Activated B cell treated with CpG ODN at 0.5 μM for 24 hours (primary cell): ENCODE results near the gene MLLT3. TPM values are rescaled to one million over a fixed set of nuclear protein-coding genes. Genes with fewer than 3 reads are reported as not detected.

Experiments used
- ATAC-seq: fragments of 200-7000 bp; cut with Tn5 transposase; one replicate; pipeline ENCODE4 v1.10.0; 2021; ENCODE audit warnings: low read depth, mild to moderate bottlenecking, moderate library complexity
- CTCF ChIA-PET: fragments of 350-600 bp; sonication (Branson Sonifier 250); formaldehyde crosslinking; loops from one replicate; lab custom pipeline; 2021; ENCODE audit warnings: antibody characterized with exemption; lab: Charles Lee
- POLR2A ChIA-PET: fragments of 350-600 bp; sonication (Branson Sonifier 250); formaldehyde crosslinking; loops from one replicate; lab custom pipeline; 2021; ENCODE audit warnings: antibody characterized with exemption; lab: Charles Lee
- DNase-seq: peaks from one replicate; pipeline ENCODE4 v3.0.0; 2022
- H3K27ac Mint-ChIP-seq: one replicate; pipeline ENCODE4 v1.8.0; 2020; ENCODE audit warnings: mixed read lengths
- H3K27me3 Mint-ChIP-seq: one replicate; pipeline ENCODE4 v1.8.0; 2021; ENCODE audit warnings: mixed read lengths
- H3K36me3 Mint-ChIP-seq: one replicate; pipeline ENCODE4 v1.8.0; 2021; ENCODE audit warnings: low read depth, mixed read lengths
- H3K4me1 Mint-ChIP-seq: one replicate; pipeline ENCODE4 v1.8.0; 2021; ENCODE audit warnings: mixed read lengths
- H3K4me3 Mint-ChIP-seq: one replicate; pipeline ENCODE4 v1.8.0; 2020; ENCODE audit warnings: mild to moderate bottlenecking, mixed read lengths
- H3K9me3 Mint-ChIP-seq: one replicate; pipeline ENCODE4 v1.8.0; 2020; ENCODE audit warnings: mixed read lengths
- CTCF ChIP-seq: fragments of 200-600 bp; IDR thresholded peaks from one replicate; pipeline ENCODE4 v1.8.0; 2022; ENCODE audit warnings: antibody characterized with exemption, mild to moderate bottlenecking
- intact Hi-C: fragments of 100-400 bp; cut with micrococcal nuclease; formaldehyde crosslinking; loops from one replicate; pipeline ENCODE4 v1.15.1; 2024
- total RNA-seq: library from RNA; stranded (reverse); gene quantifications from 2 replicates; pipeline ENCODE4 v1.2.3, GENCODE V29; 2022

Gene MLLT3
- total RNA-seq, 1 donor from 2014 or later, result 1.5 TPM

GRCh38 chr9:20462410-20462809, 159.9 kb downstream of the MLLT3 start:
- DNase-seq, result no peak
- no peaks in the 10 kb centered on the region for H3K9me3 Mint-ChIP-seq
- intact Hi-C loops, result no loop called here
- no peaks in the 10 kb centered on the region for H3K27me3 Mint-ChIP-seq
- no peak overlapping the region for H3K27ac Mint-ChIP-seq
- no peak overlapping the region for H3K4me3 Mint-ChIP-seq
- ChIA-PET POLR2A (no interaction called here), CTCF (no interaction called here)
- no peaks in the 10 kb centered on the region for H3K36me3 Mint-ChIP-seq
- no peak for TF ChIP-seq CTCF
- H3K4me1 Mint-ChIP-seq, result no peaks in the 10 kb centered on the region
- no peak for ATAC-seq

DNA sequence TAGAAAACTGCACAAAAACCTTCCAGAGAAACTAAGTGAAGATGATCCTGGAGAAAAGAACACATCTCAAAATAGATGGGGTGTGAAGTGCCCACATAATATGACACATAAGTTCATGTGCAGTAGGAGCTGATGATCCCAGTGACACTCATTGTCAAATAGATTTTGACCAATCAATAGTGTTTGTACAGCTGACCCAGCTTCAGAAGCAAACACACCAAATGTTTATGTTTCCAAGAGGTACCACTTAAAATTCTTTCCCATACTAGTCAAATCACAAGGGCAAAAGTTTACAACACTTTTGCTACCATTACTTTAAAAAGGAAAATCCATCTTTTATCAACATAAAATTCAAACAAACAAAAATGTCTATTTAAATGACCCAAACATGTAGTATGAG, 175.0 kb downstream of the MLLT3 start:
- ATAC-seq (no peak), DNase-seq (no peak)
- Mint-ChIP-seq H3K27me3 (no peaks in the 10 kb centered on the region), H3K4me3 (no peak overlapping the region), H3K27ac (no peak overlapping the region), H3K36me3 (no peaks in the 10 kb centered on the region), H3K9me3 (no peaks in the 10 kb centered on the region), H3K4me1 (no peaks in the 10 kb centered on the region)
- ChIA-PET POLR2A (no interaction called here), CTCF (no interaction called here)
- TF ChIP-seq CTCF, result no peak
- intact Hi-C loops, result no loop called here

- DNase-seq (no peak), ATAC-seq (no peak)
- ChIA-PET POLR2A (no interaction called here), CTCF (no interaction called here)
- no peak overlapping the region for H3K4me3 Mint-ChIP-seq
- no peaks in the 10 kb centered on the region for H3K9me3 Mint-ChIP-seq
- no peaks in the 10 kb centered on the region for H3K36me3 Mint-ChIP-seq
- TF ChIP-seq CTCF, result no peak
- intact Hi-C loops, result no loop called here
- no peak overlapping the region for H3K27ac Mint-ChIP-seq
- H3K4me1 Mint-ChIP-seq, result no peaks in the 10 kb centered on the region
- H3K27me3 Mint-ChIP-seq, result no peaks in the 10 kb centered on the region
These were observed 176.1 kb downstream of the MLLT3 start for GRCh38 chr9:20446248-20446647.

DNA sequence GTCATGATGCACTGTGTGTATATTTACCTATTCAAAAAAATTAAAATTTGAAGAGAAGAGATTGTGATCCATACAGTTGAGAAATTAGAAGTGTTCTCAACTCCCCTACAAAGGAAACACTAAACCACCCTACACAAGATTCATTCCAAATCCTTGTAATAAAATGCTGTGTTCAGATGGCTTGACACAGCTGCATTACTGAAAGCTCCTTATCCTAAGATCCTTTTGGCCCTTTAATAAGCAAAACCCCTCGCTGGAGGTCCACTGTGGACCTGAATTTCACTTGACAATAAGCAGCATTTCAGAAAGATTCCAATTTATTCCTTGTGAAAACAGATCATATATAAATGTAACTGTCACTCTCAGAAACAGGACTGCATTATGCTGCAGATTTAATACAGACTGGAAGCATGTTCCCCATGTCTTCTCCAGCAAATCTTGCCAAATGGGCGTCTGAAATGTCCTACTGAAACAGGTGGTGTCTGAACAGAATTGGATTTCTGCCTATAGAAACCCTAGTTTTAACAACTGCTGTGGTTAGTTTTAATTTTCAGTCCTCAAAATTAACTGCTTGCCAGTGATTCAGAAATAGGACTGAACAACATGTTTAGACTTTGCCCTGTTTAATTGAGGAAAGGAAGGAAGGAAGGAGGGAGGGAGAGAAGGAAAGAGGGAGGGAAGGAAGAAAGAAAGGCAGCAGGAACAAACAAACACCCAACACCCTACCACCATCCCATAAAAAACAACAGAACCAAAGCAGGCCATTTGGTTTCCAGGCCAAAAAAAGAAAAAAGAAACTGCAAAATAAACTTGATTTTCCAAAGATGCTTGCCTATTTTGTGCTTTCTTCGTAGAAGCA, 179.6 kb downstream of the MLLT3 start:
- ChIA-PET POLR2A (no interaction called here), CTCF (no interaction called here)
- TF ChIP-seq CTCF, result no peak
- no peaks in the 10 kb centered on the region for H3K9me3 Mint-ChIP-seq
- no peaks in the 10 kb centered on the region for H3K4me1 Mint-ChIP-seq
- no peak overlapping the region for H3K4me3 Mint-ChIP-seq
- H3K27me3 Mint-ChIP-seq, result peaks cover 4% of the 10 kb centered on the region
- no peaks in the 10 kb centered on the region for H3K36me3 Mint-ChIP-seq
- no peak for ATAC-seq
- no peak for DNase-seq
- intact Hi-C loops, result no loop called here
- H3K27ac Mint-ChIP-seq, result no peak overlapping the region

GRCh38 chr9:20441711-20442423, 180.4 kb downstream of the MLLT3 start:
- H3K4me1 Mint-ChIP-seq, result no peaks in the 10 kb centered on the region
- H3K36me3 Mint-ChIP-seq, result no peaks in the 10 kb centered on the region
- peaks cover 4% of the 10 kb centered on the region for H3K27me3 Mint-ChIP-seq
- DNase-seq, result no peak
- no peak overlapping the region for H3K27ac Mint-ChIP-seq
- POLR2A ChIA-PET, result no interaction called here
- intact Hi-C loops, result no loop called here
- ATAC-seq, result no peak
- no peak for TF ChIP-seq CTCF
- H3K9me3 Mint-ChIP-seq, result no peaks in the 10 kb centered on the region
- CTCF ChIA-PET, result no interaction called here
- H3K4me3 Mint-ChIP-seq, result no peak overlapping the region
